PC-3 (cell line): ENCODE data around the gene RYK.

Experiments
- EZH2phosphoT487 ChIP-seq: fragments of 300-600 bp; sonication (generic); IDR thresholded peaks from 2 replicates; pipeline ENCODE4 v1.6.1; 2018; ENCODE audit warnings: mild to moderate bottlenecking, antibody characterized with exemption, low read length, borderline replicate concordance
- TF ChIP-seq, protein P1 (sequence below): fragments of 300-600 bp; sonication (generic); conservative IDR thresholded peaks from 2 replicates; pipeline ENCODE4 v1.5.1; 2017; ENCODE audit warnings: antibody characterized with exemption, low read depth, mild to moderate bottlenecking, low read length

- TF ChIP-seq, protein P1, sequence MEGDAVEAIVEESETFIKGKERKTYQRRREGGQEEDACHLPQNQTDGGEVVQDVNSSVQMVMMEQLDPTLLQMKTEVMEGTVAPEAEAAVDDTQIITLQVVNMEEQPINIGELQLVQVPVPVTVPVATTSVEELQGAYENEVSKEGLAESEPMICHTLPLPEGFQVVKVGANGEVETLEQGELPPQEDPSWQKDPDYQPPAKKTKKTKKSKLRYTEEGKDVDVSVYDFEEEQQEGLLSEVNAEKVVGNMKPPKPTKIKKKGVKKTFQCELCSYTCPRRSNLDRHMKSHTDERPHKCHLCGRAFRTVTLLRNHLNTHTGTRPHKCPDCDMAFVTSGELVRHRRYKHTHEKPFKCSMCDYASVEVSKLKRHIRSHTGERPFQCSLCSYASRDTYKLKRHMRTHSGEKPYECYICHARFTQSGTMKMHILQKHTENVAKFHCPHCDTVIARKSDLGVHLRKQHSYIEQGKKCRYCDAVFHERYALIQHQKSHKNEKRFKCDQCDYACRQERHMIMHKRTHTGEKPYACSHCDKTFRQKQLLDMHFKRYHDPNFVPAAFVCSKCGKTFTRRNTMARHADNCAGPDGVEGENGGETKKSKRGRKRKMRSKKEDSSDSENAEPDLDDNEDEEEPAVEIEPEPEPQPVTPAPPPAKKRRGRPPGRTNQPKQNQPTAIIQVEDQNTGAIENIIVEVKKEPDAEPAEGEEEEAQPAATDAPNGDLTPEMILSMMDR: no peak
- no peak for TF ChIP-seq EZH2phosphoT487
These were observed 52.2 kb downstream of the RYK start for GRCh38 chr3:134198414-134198813.
